Uterus (tissue), 2 donors: ENCODE data around the gene SUGCT.
"Not testable (repeated sequence)": the region's sequence is repeated elsewhere in the genome, so short reads cannot be mapped to it uniquely, and the experiment has no call there.

ENCODE experiments used
- POLR2A ChIP-seq, 2 donors: fragments of 450-650 bp; IDR thresholded peaks; one replicate each; pipeline ENCODE4 v1.6.1; 2016; ENCODE audit warnings: antibody characterized with exemption in 2 of 2, mild to moderate bottlenecking in 1 of 2, moderate library complexity in 1 of 2
- TF ChIP-seq, protein P1 (sequence below), 4 experiments: fragments of 200-600 bp in 2 of 4; fragments of 450-650 bp in 2 of 4; sonication (generic) in 2 of 4; IDR thresholded peaks; one replicate each; pipeline ENCODE4 v1.5.1; 2016 to 2019; ENCODE audit warnings: antibody characterized with exemption in 4 of 4, mild to moderate bottlenecking in 2 of 4, moderate library complexity in 1 of 4

DNA sequence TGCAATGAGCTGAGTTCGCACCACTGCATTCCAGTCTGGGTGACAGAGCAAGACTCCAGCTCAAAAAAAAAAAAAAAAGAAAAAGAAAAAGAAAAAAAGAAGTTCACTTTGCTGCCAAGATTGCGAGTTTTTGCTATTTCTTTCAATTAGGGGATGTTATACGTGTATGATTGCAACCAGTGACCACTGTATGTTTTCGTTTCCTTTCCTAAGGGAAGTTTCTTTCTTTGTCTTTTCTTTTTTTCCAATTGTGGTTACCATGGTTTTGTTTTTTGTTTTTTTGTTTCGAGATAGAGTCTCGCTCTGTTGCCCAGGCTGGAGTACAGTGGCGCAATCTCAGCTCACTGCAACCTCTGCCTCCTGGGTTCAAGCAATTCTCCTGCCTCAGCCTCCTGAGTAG is 16.6 kb upstream of the SUGCT start:
- TF ChIP-seq, protein P1, sequence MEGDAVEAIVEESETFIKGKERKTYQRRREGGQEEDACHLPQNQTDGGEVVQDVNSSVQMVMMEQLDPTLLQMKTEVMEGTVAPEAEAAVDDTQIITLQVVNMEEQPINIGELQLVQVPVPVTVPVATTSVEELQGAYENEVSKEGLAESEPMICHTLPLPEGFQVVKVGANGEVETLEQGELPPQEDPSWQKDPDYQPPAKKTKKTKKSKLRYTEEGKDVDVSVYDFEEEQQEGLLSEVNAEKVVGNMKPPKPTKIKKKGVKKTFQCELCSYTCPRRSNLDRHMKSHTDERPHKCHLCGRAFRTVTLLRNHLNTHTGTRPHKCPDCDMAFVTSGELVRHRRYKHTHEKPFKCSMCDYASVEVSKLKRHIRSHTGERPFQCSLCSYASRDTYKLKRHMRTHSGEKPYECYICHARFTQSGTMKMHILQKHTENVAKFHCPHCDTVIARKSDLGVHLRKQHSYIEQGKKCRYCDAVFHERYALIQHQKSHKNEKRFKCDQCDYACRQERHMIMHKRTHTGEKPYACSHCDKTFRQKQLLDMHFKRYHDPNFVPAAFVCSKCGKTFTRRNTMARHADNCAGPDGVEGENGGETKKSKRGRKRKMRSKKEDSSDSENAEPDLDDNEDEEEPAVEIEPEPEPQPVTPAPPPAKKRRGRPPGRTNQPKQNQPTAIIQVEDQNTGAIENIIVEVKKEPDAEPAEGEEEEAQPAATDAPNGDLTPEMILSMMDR (IDR thresholded peaks at IDR 0.05): not testable (repeated sequence)
- TF ChIP-seq POLR2A (IDR thresholded peaks at IDR 0.05): not testable (repeated sequence)
